Smooth muscle cell (in vitro differentiated cells): ENCODE measurements around the gene UGCG. TPM values are rescaled to one million over a fixed set of nuclear protein-coding genes. Genes with fewer than 3 reads are reported as not detected.
"Not testable (repeated sequence)": the region's sequence is repeated elsewhere in the genome, so short reads cannot be mapped to it uniquely, and the experiment has no call there.

Source experiments
- DNase-seq: peaks from one replicate; lab custom pipeline; 2025; ENCODE audit not compliant: unreplicated experiment; lab: John Stamatoyannopoulos, UW
- H2AFZ ChIP-seq: fragments of 200-600 bp; sonication (generic); 2 replicates; pipeline ENCODE4 v1.6.0; 2016; ENCODE audit warnings: antibody characterized with exemption, low read depth, mild to moderate bottlenecking
- H3F3A ChIP-seq: fragments of 200-600 bp; sonication (generic); 2 replicates; pipeline ENCODE4 v1.6.0; 2017; ENCODE audit warnings: antibody characterized with exemption, low read depth
- H3K27ac ChIP-seq: fragments of 200-600 bp; sonication (generic); 2 replicates; pipeline ENCODE4 v1.5.1; 2016; ENCODE audit warnings: low read depth, mild to moderate bottlenecking
- H3K27me3 ChIP-seq: fragments of 200-600 bp; sonication (generic); 2 replicates; pipeline ENCODE4 v1.6.1; 2016; ENCODE audit warnings: low read depth, mild to moderate bottlenecking
- H3K36me3 ChIP-seq: fragments of 200-600 bp; sonication (generic); 2 replicates; pipeline ENCODE4 v1.5.1; 2016; ENCODE audit warnings: low read depth
- H3K4me1 ChIP-seq: fragments of 200-600 bp; sonication (generic); 2 replicates; pipeline ENCODE4 v1.5.1; 2016; ENCODE audit warnings: low read depth
- H3K4me2 ChIP-seq: fragments of 200-600 bp; sonication (generic); 2 replicates; pipeline ENCODE4 v1.6.0; 2016; ENCODE audit warnings: mild to moderate bottlenecking
- H3K4me3 ChIP-seq: fragments of 200-600 bp; sonication (generic); 2 replicates; pipeline ENCODE4 v1.5.1; 2016; ENCODE audit warnings: mild to moderate bottlenecking
- H3K79me2 ChIP-seq: fragments of 200-600 bp; sonication (generic); 2 replicates; pipeline ENCODE4 v1.6.0; 2016; ENCODE audit warnings: low read depth, mild to moderate bottlenecking
- H3K9ac ChIP-seq: fragments of 200-600 bp; sonication (generic); 2 replicates; pipeline ENCODE4 v1.6.0; 2016; ENCODE audit warnings: low read depth
- H3K9me3 ChIP-seq: fragments of 200-600 bp; sonication (generic); replicated peaks from 2 replicates; pipeline ENCODE4 v1.5.1; 2016; ENCODE audit warnings: low read depth
- H4K20me1 ChIP-seq: fragments of 200-600 bp; sonication (generic); 2 replicates; pipeline ENCODE4 v1.6.0; 2016; ENCODE audit warnings: low read depth
- WGBS: methylation state at CpG from one replicate; pipeline ENCODE4 v1.1.7; 2016; ENCODE audit warnings: low lambda C conversion rate; 5-methylcytosine and 5-hydroxymethylcytosine counted together
- polyA plus RNA-seq: library from polyadenylated mRNA; unstranded; fragments of >200 nt; fragmentation: Nextera tagmentation; extraction: Ambion mirVana; gene quantifications from 2 replicates; pipeline ENCODE4 v1.2.1, GENCODE V29; 2016
- total RNA-seq: library from RNA; depleted of rRNA; stranded (reverse); fragments of >200 nt; gene quantifications from 2 replicates; pipeline ENCODE4 v1.2.3, GENCODE V29; 2014
- TF ChIP-seq, protein P1 (sequence below): fragments of 200-600 bp; sonication (generic); IDR thresholded peaks from 2 replicates; pipeline ENCODE4 v1.5.1; 2017; ENCODE audit warnings: borderline replicate concordance, mild to moderate bottlenecking, antibody characterized with exemption; ENCODE audit not compliant: insufficient read depth, poor library complexity, severe bottlenecking

The UGCG gene
- total and polyA plus RNA-seq, 2 experiments from 2014 or later, result 21.3 to 34.0 TPM

DNA sequence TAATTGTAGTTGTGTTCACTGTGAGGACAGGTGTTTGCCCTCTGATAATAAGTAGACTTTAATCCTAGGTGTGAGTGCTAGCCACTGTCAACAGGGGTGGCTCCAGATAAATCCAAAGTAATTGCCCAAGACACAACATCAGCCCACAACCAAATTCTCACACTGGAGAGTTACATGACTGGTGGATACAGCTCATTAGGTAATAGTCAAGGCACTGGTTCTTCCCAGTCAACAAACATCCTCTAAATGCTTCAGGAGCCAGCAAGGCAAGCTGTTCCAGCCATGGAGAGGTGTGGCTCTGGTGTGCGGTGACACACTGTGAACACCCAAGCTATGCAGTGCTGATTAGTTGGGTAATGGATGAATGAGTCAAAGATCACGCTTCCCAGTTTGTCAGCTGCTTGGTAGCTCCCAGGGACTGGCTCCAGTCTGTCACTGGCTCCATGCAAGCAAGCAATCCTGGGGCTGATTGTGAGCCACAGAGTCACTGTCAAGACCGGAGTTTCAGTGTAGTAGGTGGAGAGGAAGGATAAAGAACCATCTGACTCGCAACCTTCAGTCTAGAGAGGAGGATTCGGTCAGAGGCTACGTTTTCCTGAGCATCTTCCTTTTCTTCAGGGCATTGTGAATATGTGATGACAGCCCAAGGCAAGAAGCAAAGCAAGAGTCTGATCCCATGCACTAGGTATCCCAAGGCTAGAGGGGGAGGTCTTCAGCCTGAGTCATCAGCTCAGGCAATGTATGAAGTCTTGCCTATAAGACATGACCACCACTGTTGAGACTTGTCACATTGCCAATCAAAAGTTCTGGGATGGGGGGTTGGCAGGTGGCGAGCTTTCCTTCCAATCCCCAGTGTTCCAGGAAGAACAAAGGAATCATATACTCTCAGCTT, 63.1 kb downstream of the UGCG start:
- Histone ChIP-seq H3F3A (peaks cover 3% of the 10 kb centered on the region), H4K20me1 (no peaks in the 10 kb centered on the region), H3K27ac (peak overlapping the region; percentile 82), H3K4me3 (no peak overlapping the region), H3K9ac (no peak overlapping the region), H3K79me2 (no peaks in the 10 kb centered on the region), H2AFZ (no peak overlapping the region), H3K4me2 (peak overlapping the region; percentile 65), H3K4me1 (no peaks in the 10 kb centered on the region), H3K27me3 (no peaks in the 10 kb centered on the region), H3K36me3 (no peaks in the 10 kb centered on the region), H3K9me3 (no peaks in the 10 kb centered on the region)
- TF ChIP-seq, protein P1, sequence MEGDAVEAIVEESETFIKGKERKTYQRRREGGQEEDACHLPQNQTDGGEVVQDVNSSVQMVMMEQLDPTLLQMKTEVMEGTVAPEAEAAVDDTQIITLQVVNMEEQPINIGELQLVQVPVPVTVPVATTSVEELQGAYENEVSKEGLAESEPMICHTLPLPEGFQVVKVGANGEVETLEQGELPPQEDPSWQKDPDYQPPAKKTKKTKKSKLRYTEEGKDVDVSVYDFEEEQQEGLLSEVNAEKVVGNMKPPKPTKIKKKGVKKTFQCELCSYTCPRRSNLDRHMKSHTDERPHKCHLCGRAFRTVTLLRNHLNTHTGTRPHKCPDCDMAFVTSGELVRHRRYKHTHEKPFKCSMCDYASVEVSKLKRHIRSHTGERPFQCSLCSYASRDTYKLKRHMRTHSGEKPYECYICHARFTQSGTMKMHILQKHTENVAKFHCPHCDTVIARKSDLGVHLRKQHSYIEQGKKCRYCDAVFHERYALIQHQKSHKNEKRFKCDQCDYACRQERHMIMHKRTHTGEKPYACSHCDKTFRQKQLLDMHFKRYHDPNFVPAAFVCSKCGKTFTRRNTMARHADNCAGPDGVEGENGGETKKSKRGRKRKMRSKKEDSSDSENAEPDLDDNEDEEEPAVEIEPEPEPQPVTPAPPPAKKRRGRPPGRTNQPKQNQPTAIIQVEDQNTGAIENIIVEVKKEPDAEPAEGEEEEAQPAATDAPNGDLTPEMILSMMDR, result no peak
- 43% methylated on average over 7 of the region's 7 CpGs for WGBS
- DNase-seq, result no peak

DNA sequence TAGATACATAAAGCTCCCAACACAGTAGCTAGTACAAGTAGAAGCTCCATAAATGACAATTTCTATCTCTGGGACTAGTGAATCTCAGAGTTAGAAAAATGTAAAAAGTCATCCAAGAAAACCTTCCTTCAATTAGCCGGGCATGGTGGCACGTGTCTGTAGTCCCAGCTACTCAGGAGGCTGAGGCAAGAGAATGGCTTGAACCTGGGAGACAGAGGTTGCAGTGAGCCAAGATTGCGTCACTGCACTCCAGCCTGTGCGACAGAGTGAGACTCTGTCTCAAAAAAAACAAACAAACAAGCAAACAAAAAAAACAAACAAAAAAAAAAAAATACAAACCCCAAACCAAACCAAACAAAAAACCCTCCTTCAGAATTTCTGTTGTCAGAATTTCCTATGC, 63.9 kb downstream of the UGCG start:
- H3K79me2 ChIP-seq, H3K4me3 ChIP-seq, H3F3A ChIP-seq, H3K9me3 ChIP-seq, H3K4me1 ChIP-seq, H3K36me3 ChIP-seq, H2AFZ ChIP-seq, H3K4me2 ChIP-seq, DNase-seq, H3K27me3 ChIP-seq, H4K20me1 ChIP-seq, H3K9ac ChIP-seq: not testable (repeated sequence)
- peak overlapping the region; percentile 82 for H3K27ac ChIP-seq
- WGBS, result 85% methylated on average over 4 of the region's 4 CpGs

DNA sequence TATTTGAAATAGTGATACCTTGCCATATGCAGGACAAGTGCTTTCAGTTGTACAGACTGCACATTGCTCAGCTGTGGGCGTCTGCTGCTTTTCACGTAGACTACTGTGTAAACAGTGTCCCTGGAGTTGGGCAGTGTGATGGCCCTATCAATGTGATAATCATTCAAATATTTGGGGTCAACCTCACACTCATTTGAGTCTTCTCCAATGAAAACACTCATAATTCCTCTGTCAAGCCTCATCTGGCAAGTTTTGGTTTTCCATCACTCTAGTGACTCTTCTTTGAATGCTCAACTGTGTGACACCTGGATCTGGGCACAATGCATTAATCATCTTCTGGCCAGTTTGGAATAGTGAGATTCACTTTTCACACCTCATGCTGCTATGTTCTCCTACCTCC, 64.4 kb downstream of the UGCG start:
- no peak for DNase-seq
- H3K27me3 ChIP-seq, result no peaks in the 10 kb centered on the region
- H3K4me3 ChIP-seq, result no peak overlapping the region
- no peaks in the 10 kb centered on the region for H4K20me1 ChIP-seq
- peaks cover 8% of the 10 kb centered on the region for H3F3A ChIP-seq
- H3K4me1 ChIP-seq, result no peaks in the 10 kb centered on the region
- H2AFZ ChIP-seq, result no peak overlapping the region
- TF ChIP-seq, protein P1, result no peak
- H3K9me3 ChIP-seq, result no peaks in the 10 kb centered on the region
- no peak overlapping the region for H3K27ac ChIP-seq
- no peak overlapping the region for H3K4me2 ChIP-seq
- no peaks in the 10 kb centered on the region for H3K36me3 ChIP-seq
- H3K79me2 ChIP-seq, result no peaks in the 10 kb centered on the region
- H3K9ac ChIP-seq, result no peak overlapping the region
- WGBS, result 65% methylated on average over 2 of the region's 2 CpGs

DNA sequence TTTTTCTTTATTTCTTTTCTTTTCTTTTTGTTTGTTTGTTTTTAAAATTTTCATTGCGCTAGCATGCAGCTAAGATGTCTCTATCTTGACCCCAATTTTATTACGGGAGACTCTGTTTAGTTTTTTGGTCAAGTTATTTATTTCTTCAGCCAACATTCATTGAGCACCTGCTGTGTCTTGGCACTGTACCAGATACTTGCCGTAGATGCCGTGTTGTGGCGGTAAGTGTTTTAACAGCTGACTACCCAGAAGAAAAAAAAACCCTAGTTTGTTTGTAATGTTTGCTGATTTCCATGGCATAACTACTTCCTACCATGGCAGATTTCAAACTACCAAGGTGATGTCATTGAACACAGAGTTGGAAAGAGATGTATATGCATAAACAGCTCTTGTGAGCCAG, 65.0 kb downstream of the UGCG start:
- no peaks in the 10 kb centered on the region for H3K36me3 ChIP-seq
- 88% methylated on average over 5 of the region's 5 CpGs for WGBS
- H3K4me2 ChIP-seq, result no peak overlapping the region
- H3K4me1 ChIP-seq, result no peaks in the 10 kb centered on the region
- no peaks in the 10 kb centered on the region for H4K20me1 ChIP-seq
- H3K27ac ChIP-seq, result no peak overlapping the region
- no peak overlapping the region for H3K4me3 ChIP-seq
- H2AFZ ChIP-seq, result no peak overlapping the region
- no peak overlapping the region for H3K9ac ChIP-seq
- H3K9me3 ChIP-seq, result no peaks in the 10 kb centered on the region
- peaks cover 8% of the 10 kb centered on the region for H3F3A ChIP-seq
- H3K79me2 ChIP-seq, result no peaks in the 10 kb centered on the region
- no peak for DNase-seq
- TF ChIP-seq, protein P1, result no peak
- no peaks in the 10 kb centered on the region for H3K27me3 ChIP-seq
